ENCODE results near the gene VAC14.

DNA sequence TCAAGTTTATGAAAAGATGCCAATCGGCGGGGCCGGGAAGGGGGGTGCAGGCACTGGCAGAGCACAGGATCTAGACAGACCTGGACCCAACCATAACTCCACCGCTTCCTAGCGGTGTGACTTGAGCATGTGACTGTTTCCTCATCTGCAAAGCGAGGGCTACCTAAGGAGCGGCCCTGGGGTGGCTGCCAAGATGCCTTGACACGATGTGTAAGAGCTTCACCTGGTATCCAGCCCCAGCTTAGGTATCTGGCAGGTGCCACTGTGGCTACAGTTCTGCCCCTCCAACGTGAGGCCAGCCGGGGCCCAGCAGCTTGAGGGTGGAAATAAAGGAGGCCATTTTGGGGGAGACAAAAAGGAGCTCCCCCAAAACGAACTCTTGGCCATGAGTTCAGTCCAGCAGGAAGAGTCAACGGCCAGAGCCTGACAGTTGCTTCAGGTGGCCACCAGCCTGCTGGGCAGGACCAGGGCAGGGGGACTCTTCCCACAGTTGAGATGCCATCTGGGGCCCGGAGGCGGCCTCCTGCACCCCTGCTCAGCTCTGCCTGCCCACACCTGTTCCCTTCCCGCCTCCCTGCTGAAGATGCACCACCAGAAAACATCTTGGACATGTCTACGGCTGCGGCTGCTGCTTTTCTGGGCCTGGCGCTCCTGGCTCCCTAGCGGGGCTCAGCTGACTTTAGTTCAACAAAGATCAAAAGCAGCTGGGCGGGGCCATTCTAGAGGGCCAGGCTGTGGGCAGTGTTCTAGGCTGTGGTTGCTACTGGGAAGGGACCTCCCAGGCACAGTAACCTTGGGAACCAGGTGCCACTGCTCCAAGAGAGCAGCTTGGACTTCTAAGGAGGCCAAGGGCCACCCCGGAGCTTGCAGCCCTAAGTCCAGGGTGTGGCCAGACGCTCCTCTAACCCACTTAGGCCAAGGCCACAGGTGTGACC lies 111.7 kb downstream of the VAC14 start:
- TF ChIP-seq RFX5 (IDR thresholded peaks at IDR 0.05; ENCODE audit: borderline replicate concordance, low read depth, low read length) (no peak), JUND (IDR thresholded peaks at IDR 0.05; ENCODE audit: low read length) (no peak), CHD2 (IDR thresholded peaks at IDR 0.05; ENCODE audit: low read length) (no peak)
- TF ChIP-seq, protein P1, sequence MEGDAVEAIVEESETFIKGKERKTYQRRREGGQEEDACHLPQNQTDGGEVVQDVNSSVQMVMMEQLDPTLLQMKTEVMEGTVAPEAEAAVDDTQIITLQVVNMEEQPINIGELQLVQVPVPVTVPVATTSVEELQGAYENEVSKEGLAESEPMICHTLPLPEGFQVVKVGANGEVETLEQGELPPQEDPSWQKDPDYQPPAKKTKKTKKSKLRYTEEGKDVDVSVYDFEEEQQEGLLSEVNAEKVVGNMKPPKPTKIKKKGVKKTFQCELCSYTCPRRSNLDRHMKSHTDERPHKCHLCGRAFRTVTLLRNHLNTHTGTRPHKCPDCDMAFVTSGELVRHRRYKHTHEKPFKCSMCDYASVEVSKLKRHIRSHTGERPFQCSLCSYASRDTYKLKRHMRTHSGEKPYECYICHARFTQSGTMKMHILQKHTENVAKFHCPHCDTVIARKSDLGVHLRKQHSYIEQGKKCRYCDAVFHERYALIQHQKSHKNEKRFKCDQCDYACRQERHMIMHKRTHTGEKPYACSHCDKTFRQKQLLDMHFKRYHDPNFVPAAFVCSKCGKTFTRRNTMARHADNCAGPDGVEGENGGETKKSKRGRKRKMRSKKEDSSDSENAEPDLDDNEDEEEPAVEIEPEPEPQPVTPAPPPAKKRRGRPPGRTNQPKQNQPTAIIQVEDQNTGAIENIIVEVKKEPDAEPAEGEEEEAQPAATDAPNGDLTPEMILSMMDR (IDR thresholded peaks at IDR 0.05; ENCODE audit: control extremely low read depth in 1 of 3, insufficient read depth in 1 of 3, low read depth in 1 of 3, low read length in 3 of 3) = no peak
